A549 treated with CORT108297 at 1 μM for 4 hours (cell line): Measurements from ENCODE around the gene CDKL1. TPM values are rescaled to one million over a fixed set of nuclear protein-coding genes. Genes with fewer than 3 reads are reported as not detected.

ENCODE experiments used
- total RNA-seq: library from RNA; stranded (reverse); fragments of 200-300 nt; extraction: Qiagen RNA extraction; gene quantifications from 5 replicates; pipeline ENCODE4 v1.2.3, GENCODE V29; 2022

The CDKL1 gene
- 5.3 to 11.1 TPM (median 6.7 TPM) in 5 replicates for total RNA-seq

DNA sequence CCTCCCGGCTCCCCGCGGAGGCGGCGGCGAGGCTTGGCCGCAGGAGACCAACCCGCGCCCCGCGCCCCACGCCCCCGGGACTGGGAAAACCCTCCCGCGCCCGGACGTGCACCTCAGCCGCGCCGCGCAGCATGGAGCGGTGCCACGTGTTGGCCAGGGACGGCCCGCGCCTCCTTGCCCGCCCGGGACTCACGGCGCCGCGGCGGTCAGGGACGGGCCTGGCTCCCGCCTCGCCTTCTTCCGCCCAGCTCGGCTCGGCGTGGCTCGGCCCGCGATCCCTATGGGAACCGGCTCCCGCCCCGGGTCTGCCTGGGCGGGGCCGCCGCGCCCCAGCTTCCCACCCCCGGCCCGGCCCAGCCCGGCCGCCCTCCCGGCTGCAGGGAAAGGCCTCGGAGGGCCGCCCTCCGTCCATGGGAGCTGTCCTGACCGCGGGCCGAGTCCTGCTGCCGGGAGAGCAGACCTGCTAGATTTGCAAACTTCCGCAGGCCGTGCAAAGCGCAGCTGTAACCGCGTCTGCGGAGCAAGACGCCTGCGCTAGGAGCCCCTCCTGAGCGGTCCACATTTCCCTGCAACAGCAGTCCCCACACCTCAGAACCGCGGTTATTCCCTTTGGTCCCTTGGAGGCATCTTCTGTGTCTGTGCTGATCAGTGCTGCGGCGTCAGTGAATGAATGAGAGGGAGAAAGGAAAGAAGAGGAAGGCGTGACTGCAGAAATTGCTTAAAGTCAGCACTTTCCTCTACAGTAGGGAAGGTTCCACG lies at the start of gene CDKL1:
TSS of gene CDKL1 (minus strand) at position 251 of the 759 bp plus-strand sequence. CDS start 1,013 bp downstream, outside the sequence.

DNA sequence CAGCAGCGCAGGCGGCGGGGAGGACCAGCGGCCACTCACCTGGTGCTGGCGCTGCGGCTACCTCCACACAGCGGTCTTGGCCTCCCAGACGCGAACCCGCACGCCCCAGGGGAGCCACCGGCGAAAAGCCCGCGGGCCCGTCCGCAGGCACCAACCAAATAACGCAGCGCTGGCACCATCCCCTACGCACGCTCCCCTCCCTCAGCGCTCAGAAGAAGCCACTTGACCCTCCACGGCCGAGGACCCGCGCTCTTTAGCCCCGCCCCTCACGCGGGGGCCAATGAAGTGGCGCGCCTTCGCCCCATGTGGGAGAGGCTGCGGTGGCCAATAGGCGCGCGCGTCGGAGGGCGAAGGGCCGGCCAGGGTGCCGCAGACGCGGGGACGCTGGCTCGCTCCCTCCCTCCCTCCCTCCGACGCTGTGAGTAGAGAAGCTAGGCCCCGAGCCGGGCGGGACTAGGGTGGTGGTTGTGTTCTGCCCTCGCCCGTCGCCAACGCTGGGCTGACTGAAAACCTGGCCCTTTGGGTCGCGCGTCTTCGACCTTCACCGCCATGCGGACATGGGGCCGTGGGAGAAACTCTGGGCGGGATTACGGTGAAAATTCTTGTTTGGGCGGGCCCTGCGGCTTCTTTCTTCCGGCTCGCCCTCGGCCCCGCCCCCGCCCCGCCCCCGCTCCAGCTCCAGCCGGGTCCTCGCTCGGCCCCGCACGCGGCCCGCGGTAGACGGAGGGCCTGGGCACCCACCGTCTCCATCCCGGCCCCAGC lies 84.5 kb downstream of the CDKL1 start, which contains the start of the genes DMAC2L and L2HGDH:
TSS of gene DMAC2L (plus strand) at position 353 of the 762 bp plus-strand sequence. CDS start 9,164 bp downstream, outside the sequence.
TSS of gene L2HGDH (minus strand) at position 258 of the 762 bp plus-strand sequence. CDS start at position 179, 79 bp downstream.

Other genes starting within 250 kb of the CDKL1 start
- 8.2 to 12.0 TPM (median 11.4 TPM) in 5 replicates for gene SOS2, start 165.3 kb downstream of the CDKL1 start, total RNA-seq
- 8.5 to 11.9 TPM (median 10.4 TPM) in 5 replicates for gene L2HGDH, start 84.7 kb downstream of the CDKL1 start, total RNA-seq
- gene DMAC2L, start 84.6 kb downstream of the CDKL1 start, total RNA-seq: 8.7 to 11.8 TPM (median 11.0 TPM) in 5 replicates
- gene MAP4K5, start 135.7 kb upstream of the CDKL1 start, total RNA-seq: 32.1 to 40.6 TPM (median 39.4 TPM) in 5 replicates
- 4.2 to 6.3 TPM (median 5.1 TPM) in 5 replicates for gene ATL1, start 163.3 kb upstream of the CDKL1 start, total RNA-seq